GM19099 (cell line): Measurements from ENCODE around the gene SLC28A3.

ENCODE experiments used
- POLR2A ChIP-seq: IDR thresholded peaks from 3 replicates; pipeline ENCODE4 v1.6.1; 2011; ENCODE audit warnings: low read depth; ENCODE audit not compliant: insufficient read length; ENCODE audit errors: extremely low read depth

Gene SLC28A3

GRCh38 chr9:84285381-84285780 lies 55.2 kb downstream of the SLC28A3 start:
- TF ChIP-seq POLR2A, result no peak

GRCh38 chr9:84283946-84284345 lies 56.6 kb downstream of the SLC28A3 start:
- TF ChIP-seq POLR2A, result no peak

DNA sequence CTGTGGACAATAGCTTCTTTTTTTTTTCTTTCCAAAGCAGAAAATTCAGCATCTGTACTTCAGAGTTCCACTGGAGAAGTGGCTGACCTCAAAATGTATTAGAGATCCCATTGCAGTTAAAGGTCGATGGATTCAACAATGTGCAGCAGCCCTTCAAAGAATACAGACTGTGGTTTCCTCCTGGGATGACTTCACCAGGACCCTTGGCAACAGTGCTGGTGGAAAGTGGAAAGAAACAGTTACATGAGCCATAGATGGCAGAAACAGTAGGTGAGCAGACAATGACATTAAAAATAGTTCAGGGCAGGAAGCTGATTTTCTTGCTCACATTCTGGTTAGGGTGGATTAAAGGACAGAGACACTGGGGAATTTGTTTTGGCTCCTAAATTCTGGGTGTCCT lies 62.4 kb downstream of the SLC28A3 start:
- no peak for TF ChIP-seq POLR2A

DNA sequence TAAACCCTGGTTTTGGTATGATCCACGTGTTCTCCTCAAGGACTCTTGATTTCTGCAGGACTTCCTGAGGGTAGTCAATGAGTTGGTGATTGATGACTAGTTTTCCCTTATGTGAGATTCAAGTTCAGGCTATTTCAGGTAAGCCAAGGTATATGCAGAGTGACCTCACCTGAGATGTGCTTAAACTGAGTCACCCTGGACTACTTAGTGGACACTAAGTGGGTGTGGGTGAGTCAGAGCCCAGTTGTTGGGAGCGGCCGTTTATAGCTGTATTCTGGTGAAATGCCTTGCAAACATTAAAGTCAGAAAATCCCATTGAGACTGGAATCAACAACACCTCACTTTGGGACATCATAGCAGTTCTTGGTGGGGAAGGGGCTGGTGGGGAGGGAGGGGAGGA lies 62.9 kb downstream of the SLC28A3 start:
- no peak for TF ChIP-seq POLR2A

- TF ChIP-seq POLR2A, result no peak
These were observed 63.8 kb downstream of the SLC28A3 start for GRCh38 chr9:84276741-84277140.

- TF ChIP-seq POLR2A, result no peak
These were observed 68.5 kb downstream of the SLC28A3 start for GRCh38 chr9:84271921-84272556.

GRCh38 chr9:84271531-84271900 lies 69.0 kb downstream of the SLC28A3 start:
- TF ChIP-seq POLR2A, result no peak

GRCh38 chr9:84270847-84271530 lies 69.6 kb downstream of the SLC28A3 start:
- no peak for TF ChIP-seq POLR2A

GRCh38 chr9:84266087-84266561 lies 74.4 kb downstream of the SLC28A3 start:
- no peak for TF ChIP-seq POLR2A

GRCh38 chr9:84264307-84265029 lies 76.1 kb downstream of the SLC28A3 start:
- TF ChIP-seq POLR2A, result no peak

DNA sequence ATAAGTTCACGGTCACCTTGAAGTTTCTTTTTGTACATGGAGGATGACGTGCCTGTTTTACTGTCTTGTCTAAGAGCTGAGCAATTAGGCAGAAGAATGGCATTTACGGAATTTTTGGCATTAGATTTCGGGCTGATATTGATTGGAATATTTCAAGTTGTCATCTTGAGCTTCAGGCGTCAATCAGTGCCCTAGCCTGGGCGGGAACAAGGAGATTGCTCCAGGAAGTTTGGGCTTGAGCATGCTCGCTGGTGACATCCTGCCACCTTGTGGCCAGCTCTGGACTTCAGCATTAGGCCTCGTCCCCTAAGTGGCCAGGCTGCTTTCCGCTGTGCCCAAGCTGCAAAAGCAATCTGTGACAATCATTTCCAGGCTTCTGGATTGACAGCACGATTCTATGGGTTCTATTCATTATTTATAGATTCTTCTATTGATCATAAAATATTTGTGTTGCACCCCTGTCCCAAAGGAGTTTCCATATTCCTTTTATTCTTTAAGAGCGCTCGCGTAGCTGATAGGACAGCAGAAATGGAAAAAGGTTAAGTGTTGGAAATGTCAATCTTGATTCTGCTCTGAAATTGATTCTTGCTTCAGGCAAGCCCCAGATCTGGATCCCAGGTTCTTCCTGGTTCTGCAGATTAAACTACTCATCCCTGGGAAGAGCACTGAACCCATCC lies 79.3 kb downstream of the SLC28A3 start:
- TF ChIP-seq POLR2A, result no peak

GRCh38 chr9:84258371-84258770 lies 82.2 kb downstream of the SLC28A3 start:
- TF ChIP-seq POLR2A, result no peak

DNA sequence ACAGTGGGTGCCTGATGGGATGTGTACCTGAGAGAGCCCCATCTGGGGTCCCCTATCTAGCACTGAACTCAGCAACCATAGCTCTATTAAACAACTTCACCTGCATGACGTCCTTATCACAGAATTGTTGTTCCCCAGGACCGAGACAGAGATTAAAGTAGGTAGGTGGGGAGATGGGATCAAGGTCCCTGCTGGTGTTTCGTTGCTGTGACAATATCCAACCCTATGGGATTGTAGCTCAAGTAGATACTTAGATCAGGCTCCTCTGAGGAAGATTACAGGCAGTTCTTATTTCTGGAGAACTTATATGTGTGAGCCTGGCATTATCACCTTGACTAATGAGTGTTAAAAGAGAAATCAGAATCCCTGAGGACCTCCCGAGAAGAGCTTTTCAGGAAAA lies 84.9 kb downstream of the SLC28A3 start:
- TF ChIP-seq POLR2A, result no peak

- TF ChIP-seq POLR2A, result no peak
These were observed 85.6 kb downstream of the SLC28A3 start for GRCh38 chr9:84254972-84255371.

- TF ChIP-seq POLR2A, result no peak
These were observed 88.6 kb downstream of the SLC28A3 start for GRCh38 chr9:84251921-84252320.
